HL-60/S4 (cell line): Measurements from ENCODE around the gene MEF2D.

Source experiments
- in situ Hi-C: fragments of 300-500 bp; cut with MboI; formaldehyde crosslinking; loops from 2 replicates; pipeline ENCODE4 v1.14.3; 2022; ENCODE audit warnings: low sequenced_read_pairs

The MEF2D gene

DNA sequence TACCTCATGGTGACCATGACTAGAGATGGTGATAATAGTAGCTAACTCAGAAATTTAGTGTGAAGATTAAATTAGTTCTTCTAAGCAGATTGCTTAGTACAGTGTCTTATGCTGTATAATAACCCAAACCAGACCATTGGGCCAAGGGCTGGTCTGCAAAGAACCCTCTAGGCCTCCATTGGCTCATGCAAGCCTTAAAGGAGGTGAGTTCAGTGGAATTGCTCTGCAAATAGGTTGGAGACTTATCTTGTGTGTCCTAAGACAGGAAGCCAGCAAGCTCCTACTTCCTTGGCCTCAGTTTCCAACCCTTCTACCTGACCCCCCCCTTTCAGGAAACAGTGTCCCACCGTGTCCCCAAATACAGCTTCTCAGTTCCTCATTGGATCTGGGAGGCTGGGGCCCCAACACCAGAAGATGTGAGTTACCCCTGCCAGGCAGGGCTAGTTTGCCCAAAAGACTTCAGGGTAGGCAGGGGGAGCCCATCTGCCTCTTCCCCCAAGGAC, 1.9 kb upstream of the MEF2D start:
- in situ Hi-C loops: no loop called here

DNA sequence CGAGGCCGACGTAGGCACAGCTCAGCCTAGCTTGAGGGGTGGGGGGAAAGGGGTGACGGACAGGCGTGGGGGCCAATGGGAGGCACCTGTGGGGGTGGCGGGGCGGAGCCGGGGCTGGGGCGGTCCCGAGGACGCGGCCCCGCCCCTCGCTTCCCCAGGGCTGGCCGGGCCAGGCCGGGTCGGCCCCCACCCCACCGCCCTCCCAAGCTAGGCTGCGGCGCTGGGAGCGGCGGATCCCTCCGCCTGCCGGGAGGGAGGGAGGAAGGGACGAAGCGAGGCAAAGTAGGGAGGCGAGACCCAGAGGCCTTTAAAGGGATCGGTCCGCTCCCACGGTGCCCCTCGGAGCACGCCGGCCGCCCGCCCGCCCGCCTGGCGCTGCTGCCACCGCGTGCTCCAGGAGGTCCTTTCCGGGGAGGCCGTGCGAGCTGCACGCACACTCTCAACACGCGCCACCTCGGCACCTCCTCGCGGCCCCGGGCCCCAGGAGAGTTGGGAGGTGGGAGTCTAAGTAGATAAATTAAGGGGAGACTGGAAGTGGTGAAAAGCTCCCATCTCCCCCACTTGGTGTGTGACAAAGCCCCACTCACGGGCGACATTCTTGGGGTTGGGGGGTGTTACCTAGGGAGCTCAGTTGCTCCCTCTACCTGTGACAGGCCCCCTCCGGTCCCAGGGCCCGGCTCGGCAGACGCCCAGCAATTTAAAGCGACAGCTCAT, 375 bp upstream of the MEF2D start:
- in situ Hi-C loops: no loop called here

DNA sequence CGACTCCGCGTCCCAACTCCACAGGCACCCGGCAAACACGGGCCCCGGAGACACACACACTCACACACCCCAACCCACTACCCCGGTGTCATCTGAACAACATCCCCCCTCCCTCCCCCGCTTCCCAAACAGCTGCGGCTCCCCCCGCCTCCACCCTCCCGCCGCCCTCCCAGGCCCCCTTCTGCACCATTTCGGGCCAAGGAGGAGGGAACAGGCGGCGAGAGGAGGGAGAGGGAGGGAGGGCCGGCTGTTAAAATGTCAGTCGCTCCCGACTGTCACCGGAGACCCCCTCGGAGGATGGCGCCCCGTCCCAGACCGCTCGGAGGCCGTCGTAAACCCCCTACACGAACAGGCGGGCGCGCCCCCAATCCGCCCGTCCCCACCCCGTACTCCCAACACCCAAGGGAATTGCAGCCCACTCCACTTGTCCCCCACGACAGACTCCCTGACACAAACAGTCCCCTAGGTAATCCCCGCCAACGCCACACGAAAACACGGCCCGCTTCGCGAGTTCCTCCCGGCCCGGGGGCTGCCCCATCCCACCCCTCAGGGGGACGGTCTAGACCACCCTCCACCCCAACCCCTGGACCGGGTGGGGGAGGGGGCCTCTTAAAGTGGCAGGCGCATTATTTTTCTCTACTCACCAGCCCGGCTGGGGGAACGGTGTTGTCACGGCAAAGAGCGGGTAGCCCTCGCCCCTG, 583 bp downstream of the MEF2D start:
- in situ Hi-C loops: no loop called here

DNA sequence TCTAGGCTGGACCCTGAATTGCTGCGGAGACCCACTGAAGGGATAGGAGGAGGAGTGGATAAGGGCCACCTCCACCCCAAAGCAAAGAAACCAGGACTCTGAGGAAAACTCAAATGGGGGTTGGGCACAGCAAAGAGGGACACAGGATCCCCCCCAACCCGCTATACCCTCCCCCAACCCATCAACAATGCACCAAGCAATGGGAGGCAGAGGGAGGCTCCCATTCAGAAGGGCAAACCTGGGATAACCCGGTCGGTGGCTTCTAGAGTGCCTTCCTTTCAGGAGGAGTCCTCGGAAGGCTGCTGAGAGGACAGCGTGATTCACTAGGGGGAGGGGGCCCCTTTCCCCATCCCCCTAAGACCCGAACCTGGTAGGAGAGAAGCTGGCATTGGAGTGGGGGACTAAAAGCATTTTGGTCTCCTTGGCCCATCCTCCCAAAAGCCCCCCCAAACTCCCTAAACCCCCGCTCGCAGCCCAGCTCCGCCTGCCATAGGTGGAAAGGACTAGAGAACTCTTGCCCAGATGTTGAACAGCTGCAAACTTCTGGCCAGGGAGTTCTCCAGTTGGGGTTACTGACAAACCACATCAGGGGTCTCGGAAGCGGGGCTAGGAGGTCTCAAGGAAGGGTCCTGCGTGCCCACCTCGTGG, 1.3 kb downstream of the MEF2D start:
- in situ Hi-C loops: no loop called here

DNA sequence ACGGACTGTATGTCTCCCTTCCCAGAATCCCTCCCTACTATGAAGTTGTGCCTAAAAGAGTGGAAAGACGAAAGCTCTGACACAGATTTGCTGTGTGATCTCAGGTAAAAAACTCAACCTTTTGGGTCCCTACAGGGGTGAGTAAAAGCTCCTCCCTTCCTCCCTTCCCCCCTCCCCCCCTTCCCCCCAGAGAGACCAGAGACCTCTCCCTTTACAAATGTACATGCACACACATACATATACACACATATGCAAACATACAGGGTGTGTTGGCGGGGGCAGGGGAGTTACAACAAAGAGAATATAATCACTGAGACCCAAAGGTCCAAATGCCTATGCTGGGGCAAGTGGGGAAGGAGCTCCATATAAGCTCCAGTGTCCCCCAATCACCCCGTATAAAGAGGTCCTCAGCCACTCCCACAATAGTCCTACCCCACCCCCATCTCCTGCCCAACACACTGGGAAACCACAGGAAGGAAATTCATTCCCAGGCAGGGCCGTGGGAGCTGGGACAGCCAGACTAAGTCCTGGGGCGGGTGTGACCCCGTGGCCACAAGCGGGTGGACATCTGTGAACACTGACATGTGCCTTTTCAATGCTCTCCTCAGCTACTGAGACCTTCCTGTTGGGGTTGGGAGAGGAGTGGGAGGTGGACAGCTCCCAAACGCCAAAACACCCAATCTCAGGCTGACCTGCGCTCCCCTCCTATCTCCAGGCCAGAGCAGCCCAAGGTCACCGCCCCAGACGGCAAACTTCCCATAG, 2.0 kb downstream of the MEF2D start:
- in situ Hi-C loops: no loop called here

DNA sequence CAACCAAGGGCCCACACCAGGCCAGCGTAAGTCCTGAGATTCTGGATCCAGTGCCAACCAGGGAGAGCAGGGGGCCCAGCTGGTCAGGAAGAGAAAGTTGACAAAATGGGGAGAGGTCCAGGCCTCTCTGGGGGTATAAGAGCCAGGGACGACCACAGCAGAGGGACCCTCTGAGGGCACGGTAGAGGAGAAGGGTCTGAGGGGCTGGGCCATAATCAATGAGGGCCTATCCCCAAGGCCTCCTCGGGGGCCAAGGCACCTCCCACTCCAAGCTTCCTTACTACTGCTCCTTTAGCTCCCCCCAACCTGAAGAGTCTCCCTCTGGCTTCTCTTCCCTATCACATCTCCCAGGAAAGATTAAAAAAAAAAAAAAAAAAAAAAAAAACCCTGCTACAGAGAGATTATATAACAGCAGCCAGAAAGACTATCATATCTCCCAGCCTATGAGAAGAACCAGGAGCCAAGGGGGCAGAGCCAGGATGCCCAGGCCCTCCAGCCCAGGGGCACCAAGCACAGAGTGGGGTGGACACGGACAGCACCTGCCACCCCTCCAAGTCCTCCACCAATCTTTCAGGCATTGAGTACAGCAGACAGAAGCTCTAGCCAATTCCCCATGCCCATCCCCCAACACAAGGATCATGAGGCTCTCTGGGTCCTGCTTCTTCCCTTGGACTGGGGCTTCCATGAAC, 2.7 kb downstream of the MEF2D start:
- in situ Hi-C loops: no loop called here

DNA sequence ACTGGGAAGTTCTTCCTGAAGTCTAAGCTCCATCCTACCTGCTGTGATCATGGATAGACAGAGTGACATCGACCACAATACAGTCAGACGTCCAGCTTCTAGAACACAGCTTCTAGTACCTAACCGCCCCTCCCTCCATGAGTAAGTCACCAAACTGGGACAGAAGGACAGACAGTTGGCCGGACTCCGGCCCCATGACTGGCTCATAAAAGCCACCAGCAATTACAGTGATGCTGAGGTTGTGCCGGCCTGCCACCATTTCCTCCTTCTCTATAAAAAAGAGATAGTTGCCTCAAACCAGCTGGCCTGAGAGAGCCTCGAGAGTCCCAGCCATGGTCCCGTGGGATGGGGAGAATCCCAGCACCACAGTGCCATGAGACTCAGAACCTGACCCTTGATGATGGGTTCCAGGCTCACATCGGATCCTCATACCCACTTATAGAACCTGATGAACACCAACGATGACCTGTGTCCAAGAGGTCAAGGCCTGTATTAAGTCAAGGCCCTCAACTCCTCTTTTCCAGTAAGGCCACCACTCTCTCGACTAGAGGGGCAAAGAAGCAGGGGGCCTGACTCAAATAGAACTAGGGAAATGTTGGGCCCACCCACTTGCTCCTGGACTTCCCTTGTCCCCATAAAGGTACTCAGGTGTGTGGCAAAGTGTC, 3.4 kb downstream of the MEF2D start:
- in situ Hi-C loops: no loop called here

DNA sequence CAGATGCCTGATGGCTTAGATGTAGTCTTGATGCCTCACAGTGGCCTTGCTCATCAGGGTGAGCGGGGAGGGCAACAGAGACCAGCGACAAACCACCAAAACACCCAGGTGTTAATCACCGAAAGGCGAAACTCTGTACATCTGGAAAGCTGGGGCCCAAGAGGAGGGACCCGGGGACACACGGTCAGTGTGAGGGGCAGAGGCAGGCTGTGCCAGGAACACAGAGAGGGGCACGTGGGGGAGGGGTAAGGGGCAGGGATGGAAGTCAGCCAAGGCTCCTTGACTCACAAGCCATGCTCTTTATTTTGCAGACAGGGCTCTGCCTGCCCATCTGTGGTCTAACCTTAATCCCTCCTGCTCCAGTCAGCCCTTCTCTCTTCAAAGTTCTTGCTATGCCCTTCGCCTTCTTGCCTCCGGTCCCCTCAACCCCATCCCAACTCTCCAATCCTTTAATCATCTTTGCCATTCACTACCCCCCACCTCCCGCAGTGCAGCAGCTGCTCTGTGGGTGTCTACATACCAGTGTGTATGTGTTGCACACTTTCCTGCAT, 4.3 kb downstream of the MEF2D start:
- in situ Hi-C loops: no loop called here

DNA sequence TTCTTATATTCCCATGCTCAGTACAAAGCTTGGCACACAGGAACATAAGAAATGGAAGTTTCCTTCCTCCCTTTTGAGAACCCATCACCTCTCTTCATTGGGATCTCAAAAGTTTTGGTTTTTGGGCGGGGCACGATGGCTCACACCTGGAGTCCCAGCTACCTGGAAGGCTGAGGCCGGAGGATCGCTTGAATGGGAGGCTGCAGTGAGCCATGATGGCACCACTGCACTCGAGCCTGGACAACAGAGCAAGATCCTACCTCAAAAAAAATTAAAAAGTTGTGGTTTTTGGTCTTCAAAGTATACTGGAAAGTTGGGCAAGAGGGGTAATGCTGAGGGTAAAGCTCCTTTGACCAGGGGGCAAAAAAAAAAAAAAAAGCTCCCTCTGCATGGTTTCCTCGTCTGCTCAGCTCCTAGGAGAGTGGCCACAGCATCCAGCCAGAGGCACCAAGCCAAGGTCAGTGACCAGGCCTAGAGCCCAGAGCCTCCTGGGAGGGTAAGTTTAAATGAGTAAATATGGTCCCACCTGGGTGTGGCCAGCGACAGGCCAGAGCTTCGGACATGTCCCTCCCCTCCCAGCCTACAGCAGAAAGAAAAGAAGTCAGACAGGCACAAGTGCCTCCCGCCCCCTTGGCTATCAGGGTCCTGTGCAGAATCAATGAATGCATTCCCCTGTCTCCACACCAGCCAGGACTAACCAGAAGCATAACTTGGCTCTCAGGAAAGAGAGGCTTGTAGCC, 5.0 kb downstream of the MEF2D start:
- in situ Hi-C loops: no loop called here

DNA sequence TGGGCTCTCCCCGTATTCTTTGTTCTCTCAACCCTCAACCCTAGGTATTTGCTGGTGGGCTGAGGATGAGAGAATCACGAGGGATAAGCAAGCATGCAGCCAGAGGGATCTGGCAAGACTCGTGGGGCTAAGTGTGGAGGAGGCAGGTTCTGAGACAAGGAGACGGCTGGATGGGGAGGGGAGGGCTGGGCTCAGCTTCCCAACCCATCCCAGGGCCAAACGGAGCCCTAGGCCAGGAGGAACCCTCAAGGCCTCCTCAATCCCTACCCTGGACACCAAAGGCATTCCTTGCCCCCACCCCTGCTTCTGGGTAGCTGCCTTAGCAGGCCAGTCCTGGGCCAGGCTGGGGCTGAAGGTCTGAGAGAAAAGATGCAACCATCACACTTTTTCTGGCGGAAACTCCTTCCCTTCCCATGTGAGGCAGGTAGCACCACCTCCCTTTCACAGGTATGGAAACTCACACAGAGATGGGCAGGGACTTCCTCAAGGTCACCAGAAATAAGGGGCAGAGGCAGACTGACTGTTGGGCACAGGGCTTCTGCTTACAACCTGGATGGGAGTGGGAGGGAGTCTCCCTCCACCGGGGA, 6.2 kb downstream of the MEF2D start:
- in situ Hi-C loops: no loop called here

DNA sequence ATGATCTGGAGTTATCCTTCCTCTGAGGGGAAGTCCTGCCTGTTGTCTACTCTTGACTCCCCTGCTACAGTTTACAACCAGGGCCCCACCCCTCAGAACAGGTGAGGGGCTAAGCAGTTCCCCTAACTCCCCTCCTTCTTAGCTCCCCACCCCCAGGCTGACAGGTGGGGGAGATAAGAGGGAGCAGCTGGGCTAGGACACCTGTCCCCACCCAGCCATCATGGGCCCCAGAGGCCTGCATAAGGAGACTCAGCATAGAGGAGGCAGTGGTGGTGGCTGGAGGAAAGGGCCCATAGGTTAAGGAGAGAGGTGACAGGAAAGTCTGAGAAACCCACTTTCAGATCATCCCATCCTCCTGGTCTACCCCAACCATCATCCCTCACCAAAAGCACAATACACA, 6.8 kb downstream of the MEF2D start:
- in situ Hi-C loops: no loop called here

DNA sequence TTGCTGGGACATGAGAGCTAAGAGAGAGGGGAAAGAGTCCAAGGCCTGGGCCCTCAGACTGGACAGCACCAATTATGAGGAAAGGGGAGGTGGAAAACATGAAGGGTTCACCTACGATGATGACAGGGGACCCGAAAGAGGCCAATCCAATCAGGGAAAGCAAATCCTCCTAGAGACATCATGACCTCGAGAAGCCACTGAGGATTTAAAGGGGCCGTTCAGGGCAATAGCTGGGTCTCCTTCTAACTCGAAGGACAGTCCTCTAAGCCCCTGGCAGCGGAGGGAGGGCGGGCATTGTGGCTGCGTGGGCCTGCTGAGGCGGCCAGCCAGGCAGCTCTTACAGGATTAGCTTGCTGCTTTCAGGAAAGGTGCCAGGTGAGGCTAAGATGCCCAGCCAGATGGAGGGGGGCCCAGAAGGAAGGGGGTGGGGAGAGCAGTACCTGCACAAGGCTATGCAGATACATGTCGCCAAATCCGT, 7.4 kb downstream of the MEF2D start:
- in situ Hi-C loops: no loop called here

DNA sequence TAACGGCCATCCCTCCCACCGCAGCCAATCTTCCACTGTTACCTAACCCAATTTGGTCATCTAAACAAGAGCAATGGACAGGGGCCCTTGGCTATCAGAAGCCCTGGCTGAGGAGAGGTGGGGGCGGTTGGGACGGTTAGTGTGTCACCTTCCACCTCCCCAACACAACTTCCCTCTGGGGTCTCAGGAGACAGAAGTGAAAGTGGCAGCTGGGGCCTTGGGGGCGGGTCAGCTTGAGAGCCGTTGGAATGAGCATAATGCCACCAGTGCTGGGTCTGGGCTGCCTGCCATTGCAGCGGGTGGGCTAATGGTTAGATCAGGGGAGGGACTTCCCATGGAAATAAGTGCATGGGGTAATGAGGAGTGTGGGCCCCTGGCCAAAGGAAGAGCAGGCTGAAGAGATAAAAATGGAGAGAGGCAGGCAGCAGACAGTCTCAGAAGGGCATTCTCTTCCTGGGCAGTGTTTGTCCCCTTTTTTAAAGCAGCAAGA, 7.9 kb downstream of the MEF2D start:
- in situ Hi-C loops: no loop called here

DNA sequence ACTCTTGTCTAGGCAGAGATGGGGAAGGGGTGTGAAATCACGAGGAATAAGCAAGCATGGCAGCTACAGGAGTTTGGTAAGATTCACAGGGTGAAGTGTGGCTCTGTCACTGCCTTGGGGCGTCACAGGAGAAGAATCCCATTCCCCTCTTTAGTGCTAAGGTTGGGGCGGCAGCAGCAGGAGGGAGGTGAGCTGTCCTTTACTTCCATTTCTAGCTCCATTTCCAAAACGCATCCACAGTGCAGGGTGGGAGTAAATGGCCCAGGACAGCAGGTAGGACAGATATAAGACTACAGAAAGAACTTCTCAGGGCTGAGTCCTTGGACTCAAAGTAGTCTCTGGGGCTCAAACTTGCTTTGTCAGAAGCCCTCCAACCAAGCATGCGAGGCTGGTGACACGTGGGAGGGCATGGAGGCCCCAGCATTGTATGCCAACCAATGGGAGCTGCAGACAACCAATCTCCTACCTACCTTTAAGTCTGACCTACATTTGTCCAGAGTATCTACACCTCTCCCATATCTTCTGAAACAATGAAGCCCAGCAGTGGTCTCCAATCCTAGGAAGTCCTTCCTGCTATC, 8.5 kb downstream of the MEF2D start:
- in situ Hi-C loops: no loop called here

DNA sequence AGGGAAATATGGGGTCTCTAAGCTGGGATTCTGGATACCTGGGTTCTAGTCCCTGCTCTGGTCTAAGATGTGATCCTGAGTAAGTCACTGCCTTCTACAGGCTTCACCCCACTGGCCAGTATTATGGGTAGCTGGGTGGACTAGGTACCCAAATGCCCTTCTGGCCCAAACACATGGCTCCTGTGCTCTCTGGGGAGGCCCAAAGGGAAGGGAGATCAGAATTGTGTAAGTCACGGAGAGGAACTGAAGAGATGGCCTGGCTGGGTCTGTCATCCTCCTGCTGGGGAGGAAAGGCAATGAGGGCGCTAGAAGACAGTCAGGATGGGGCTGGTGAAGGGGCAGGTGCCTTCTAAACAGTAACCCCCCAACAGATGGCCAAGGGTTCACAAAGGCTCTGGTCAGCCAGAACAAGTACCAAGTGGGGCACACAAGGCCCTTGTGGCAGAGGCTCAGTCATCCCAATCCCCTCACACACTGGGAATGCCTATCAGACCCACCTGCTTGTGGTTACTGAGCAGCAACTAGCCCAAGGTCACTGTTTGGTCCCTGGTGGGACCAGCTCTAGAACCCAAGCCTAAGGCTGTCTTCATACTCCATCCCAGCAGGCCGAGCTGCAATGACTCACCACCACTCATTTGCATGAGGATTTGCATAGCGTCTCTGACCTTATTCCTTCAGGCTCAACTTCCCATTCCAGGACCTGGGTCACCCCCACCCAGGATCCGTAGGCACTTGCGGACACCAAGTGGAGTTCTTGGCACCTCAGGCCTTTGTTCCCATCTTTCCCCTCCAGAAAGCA, 9.2 kb downstream of the MEF2D start:
- in situ Hi-C loops: no loop called here

DNA sequence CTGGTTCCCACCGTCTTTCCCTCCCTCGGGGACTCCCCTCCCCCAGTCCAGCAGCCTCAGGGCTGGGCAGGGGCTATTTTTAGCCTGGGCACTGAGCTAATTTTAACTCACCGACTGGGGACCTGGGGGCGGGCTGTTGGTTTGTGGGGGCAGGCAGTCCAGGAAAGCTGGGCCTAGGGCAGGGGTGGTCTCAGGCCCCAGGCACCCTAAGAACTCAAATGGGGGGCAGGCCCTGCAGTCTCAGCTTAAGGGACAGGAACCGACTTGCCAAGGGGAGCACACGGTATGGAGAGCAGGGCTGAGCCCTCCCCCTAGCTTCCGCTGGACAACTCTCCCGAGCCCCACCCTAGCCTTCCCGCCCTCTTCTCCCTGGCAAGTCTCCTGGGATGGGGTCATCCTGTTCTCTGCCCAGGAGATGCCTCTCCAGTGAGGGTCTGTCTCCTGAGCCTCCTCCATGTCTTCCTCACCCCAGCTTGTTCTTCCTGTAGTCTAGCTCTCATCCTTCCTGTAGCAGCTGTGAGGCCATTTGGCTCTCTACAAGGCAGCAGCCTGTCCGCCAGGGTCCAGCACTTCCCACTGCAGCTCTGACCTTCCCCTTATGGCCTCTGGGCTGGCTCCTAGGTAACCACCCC, 10.1 kb downstream of the MEF2D start:
- in situ Hi-C loops: no loop called here

DNA sequence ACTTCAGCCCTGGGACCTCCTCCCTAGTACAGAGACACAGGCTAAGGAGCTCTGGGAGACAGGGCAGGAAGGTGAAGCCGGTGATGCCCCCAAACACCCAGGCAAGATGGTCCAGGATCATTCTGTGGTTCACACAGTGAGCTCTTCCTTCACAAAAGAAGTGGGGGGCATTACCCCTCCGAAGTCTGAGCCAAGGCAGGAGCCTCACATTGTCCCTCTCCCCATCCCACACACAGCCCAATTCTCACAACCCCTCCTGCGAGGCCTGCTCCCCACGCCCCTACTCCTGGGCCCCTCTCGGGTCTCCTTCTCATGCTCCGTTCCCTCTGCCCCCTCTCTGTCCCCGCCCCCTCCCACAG, 10.7 kb downstream of the MEF2D start:
- in situ Hi-C loops: no loop called here
